ENCODE data around the gene NFYB. TPM values are rescaled to one million over a fixed set of nuclear protein-coding genes. Genes with fewer than 3 reads are reported as not detected.

NFYB gene
- total RNA-seq, 6 donors from 2014 or later = 20.3 to 101 (median 39.0) TPM

- DNase-seq (no peak), ATAC-seq (ENCODE audit: low FRiP score in 2 of 2) (no peak)
- Histone ChIP-seq H3K27ac (no peak overlapping the region), H3K27me3 (no peaks in the 10 kb centered on the region), H3K9me3 (no peaks in the 10 kb centered on the region), H3K4me1 (peaks cover 29 to 67% (median 48%) of the 10 kb centered on the region in 4 donors), H3K4me3 (no peak overlapping the region), H3K36me3 (peaks cover 0 to 22% (median 4%) of the 10 kb centered on the region in 4 donors)
- TF ChIP-seq POLR2A (IDR thresholded peaks at IDR 0.05) (no peak), POLR2AphosphoS5 (IDR thresholded peaks at IDR 0.05) (no peak), CTCF (IDR thresholded peaks at IDR 0.05) (no peak), EP300 (IDR thresholded peaks at IDR 0.05) (no peak)
- WGBS, 2 donors = 80 to 96% methylated on average over 1 of the region's 1 CpG
Measured at GRCh38 chr12:104133866-104134265, 4.1 kb downstream of the NFYB start.

- WGBS, 2 donors = 71 to 77% methylated on average over 5 of the region's 5 CpGs
- peaks cover 25 to 62% (median 43%) of the 10 kb centered on the region in 4 donors for H3K4me1 ChIP-seq
- DNase-seq (no peak), ATAC-seq (ENCODE audit: low FRiP score in 2 of 2) (no peak)
- no peak for TF ChIP-seq EP300 (IDR thresholded peaks at IDR 0.05)
- TF ChIP-seq POLR2AphosphoS5 (IDR thresholded peaks at IDR 0.05) = no peak
- no peak for TF ChIP-seq CTCF (IDR thresholded peaks at IDR 0.05)
- TF ChIP-seq POLR2A (IDR thresholded peaks at IDR 0.05) = no peak
- H3K9me3 ChIP-seq = no peaks in the 10 kb centered on the region
- peaks cover under 1 to 27% (median 6%) of the 10 kb centered on the region in 4 donors for H3K36me3 ChIP-seq
- H3K27ac ChIP-seq = peak overlapping the region in 1 of 4 donors; percentile 13
- H3K4me3 ChIP-seq = no peak overlapping the region
- H3K27me3 ChIP-seq = no peaks in the 10 kb centered on the region
Measured at GRCh38 chr12:104133321-104133720, 4.7 kb downstream of the NFYB start.

GRCh38 chr12:104132351-104132956 lies 5.6 kb downstream of the NFYB start:
- no peaks in the 10 kb centered on the region for H3K9me3 ChIP-seq
- peaks cover 25 to 61% (median 43%) of the 10 kb centered on the region in 4 donors for H3K4me1 ChIP-seq
- WGBS, 2 donors = 61 to 69% methylated on average over 7 of the region's 7 CpGs
- H3K4me3 ChIP-seq = no peak overlapping the region
- H3K27me3 ChIP-seq = no peaks in the 10 kb centered on the region
- TF ChIP-seq CTCF (IDR thresholded peaks at IDR 0.05) = no peak
- TF ChIP-seq POLR2AphosphoS5 (IDR thresholded peaks at IDR 0.05) = no peak
- no peak for TF ChIP-seq EP300 (IDR thresholded peaks at IDR 0.05)
- no peak for TF ChIP-seq POLR2A (IDR thresholded peaks at IDR 0.05)
- ATAC-seq (ENCODE audit: low FRiP score in 2 of 2) (no peak), DNase-seq (no peak)
- peak overlapping the region in 2 of 4 donors; percentile 13 to 18 for H3K27ac ChIP-seq
- peaks cover 6 to 36% (median 8%) of the 10 kb centered on the region in 4 donors for H3K36me3 ChIP-seq

- peaks cover 25 to 56% (median 39%) of the 10 kb centered on the region in 4 donors for H3K4me1 ChIP-seq
Measured at GRCh38 chr12:104131609-104132008, 6.4 kb downstream of the NFYB start.

More at GRCh38 chr12:104131609-104132008, 6.4 kb downstream of the NFYB start:
- peaks cover 8 to 43% (median 11%) of the 10 kb centered on the region in 4 donors for H3K36me3 ChIP-seq
- H3K27ac ChIP-seq = peak overlapping the region in 2 of 4 donors; percentile 13 to 18
- TF ChIP-seq CTCF (IDR thresholded peaks at IDR 0.05) (no peak), POLR2AphosphoS5 (IDR thresholded peaks at IDR 0.05) (no peak), POLR2A (IDR thresholded peaks at IDR 0.05) (no peak), EP300 (IDR thresholded peaks at IDR 0.05) (no peak)
- no peaks in the 10 kb centered on the region for H3K9me3 ChIP-seq
- DNase-seq = no peak
- 80 to 86% methylated on average over 4 of the region's 4 CpGs for WGBS, 2 donors
- no peaks in the 10 kb centered on the region for H3K27me3 ChIP-seq
- no peak for ATAC-seq (ENCODE audit: low FRiP score in 2 of 2)
- H3K4me3 ChIP-seq = no peak overlapping the region

Data from upper lobe of left lung (tissue), 6 donors.